HG02571 (cell line): ENCODE results near the gene CISD3.
"Not testable (repeated sequence)": the region's sequence is repeated elsewhere in the genome, so short reads cannot be mapped to it uniquely, and the experiment has no call there.

Experiments used
- ATAC-seq: cut with Tn5 transposase; IDR thresholded peaks from one replicate; pipeline ENCODE4 v1.9.1; 2021; ENCODE audit warnings: mild to moderate bottlenecking, moderate library complexity; ENCODE audit not compliant: unreplicated experiment

Gene CISD3

DNA sequence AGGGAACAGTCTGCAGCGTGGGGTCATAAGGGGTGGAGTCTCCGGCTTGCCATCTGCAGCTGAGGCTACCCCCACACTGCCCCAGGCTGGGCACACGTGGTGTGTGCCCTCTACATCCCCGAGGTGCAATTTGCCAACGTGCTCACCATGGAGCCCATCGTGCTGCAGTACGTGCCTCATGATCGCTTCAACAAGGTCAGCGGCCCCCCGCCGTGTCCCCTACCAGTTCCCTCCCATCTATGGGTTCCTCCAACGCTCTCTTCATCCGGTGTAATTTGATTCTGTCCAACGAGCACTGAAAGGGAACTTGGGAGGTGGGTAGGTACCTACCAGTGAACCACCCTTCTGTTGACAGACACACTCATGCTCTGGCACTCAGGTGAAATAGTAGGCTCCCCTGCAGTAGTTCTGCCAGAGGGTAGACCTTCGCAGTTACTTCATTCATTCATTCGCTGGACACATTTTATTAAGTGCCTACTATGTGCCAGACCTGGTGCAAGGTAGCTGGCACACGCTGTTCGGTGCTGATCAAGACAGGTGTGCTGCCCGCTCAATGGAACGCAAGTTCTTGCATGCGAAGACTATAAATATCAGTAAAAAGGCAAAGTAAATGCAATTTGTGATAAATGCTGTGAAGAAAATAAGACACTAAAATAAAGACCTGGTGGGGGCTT is 22.3 kb upstream of the CISD3 start:
- ATAC-seq: no peak

DNA sequence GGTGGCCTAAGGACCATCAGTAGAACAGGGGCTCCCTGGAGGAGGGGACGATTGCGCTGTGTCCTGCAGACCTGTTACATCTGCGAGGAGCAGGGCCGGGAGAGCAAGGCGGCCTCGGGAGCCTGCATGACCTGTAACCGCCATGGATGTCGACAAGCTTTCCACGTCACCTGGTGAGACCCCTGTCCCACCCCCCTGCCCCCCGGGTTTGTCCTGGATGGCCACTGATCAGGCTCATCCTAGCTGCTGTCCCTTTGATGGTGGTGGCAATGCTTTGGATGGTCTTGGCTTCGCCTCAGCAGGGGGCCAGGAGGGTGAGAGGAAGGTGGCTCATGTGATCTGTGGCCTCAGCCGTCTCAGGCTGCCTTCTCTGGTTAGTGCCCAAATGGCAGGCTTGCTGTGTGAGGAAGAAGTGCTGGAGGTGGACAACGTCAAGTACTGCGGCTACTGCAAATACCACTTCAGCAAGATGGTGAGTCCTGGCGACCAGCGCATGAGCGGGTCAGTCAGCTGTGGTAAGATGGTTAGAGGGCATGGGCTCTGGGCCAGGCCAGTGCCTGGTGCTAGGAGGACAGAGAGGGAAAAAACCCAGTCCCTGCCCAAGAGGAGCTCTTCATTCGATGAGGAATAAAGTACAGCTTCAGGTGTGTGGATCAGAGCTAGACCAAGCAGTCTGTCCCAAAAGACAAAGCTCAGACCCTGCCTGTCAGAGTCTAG is 20.9 kb upstream of the CISD3 start:
- no peak for ATAC-seq

- ATAC-seq: no peak
Observed at GRCh38 chr17:38709864-38710603, 20.1 kb upstream of the CISD3 start.

DNA sequence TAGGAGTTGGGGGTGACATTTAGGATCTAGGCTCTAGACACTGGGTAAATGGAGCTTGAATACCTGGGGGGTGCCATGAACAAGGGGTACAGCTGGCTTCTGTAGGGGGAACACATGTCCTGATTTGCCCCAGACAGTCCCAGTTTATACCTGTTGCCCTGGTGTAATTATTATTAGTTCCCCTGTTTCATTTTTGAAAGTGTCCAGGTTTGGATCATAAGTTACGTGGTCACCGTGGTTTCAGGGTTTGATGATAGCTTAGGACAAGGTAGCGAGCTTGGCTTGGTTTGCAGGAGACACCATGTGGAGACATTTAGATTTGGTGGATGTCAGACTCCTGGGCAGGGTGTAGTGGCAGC is 19.6 kb upstream of the CISD3 start:
- no peak for ATAC-seq

GRCh38 chr17:38710985-38711384 is 19.2 kb upstream of the CISD3 start:
- no peak for ATAC-seq

- ATAC-seq: no peak
Observed at GRCh38 chr17:38711792-38712571, 18.2 kb upstream of the CISD3 start.

DNA sequence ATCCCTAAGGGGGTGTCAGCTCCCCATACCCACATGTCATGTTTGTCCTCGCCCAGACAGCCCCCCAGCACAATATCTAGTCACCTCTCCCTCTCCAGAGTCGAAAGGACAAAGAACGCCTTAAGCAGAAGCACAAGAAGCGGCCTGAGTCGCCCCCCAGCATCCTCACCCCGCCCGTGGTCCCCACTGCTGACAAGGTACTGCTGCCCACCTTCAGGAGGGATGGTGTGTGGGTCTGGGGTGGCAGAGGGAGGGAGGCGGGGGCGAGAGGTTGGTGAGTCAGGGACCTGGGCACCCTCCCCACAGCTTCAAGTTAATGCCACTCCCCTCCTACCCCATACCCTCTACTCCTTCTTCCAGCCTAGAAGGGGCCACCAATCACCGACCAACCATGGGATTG is 17.5 kb upstream of the CISD3 start:
- no peak for ATAC-seq

DNA sequence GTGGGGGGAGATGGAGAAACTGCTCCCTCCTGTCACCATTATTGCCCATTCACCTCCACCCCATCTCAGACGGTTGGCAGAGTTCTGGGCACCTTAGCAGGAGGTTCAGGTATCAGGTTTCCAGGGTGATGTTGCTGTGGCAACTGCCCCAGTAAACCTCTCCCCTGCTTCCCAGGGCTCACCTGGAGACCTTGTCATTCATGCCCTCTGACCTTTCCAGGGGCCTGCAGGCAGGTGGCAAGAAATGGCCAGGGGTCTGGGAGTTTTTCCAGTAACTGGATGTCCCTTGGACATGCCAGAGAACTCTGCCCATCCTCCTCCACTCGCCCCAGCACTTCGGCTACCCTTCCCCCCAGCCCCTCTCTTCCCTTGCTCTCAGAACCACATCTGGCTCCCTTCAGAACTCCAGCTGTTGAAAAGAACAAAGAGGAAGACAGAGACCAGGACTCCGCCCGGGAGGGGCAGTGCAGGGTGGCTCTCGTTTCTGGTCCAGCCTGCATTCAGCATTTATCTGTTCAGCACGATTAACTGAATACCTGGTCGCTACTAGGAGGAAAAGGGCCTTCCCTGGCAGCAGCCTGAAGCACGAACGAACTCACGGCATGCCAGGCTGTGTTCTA is 16.6 kb upstream of the CISD3 start:
- ATAC-seq: no peak

DNA sequence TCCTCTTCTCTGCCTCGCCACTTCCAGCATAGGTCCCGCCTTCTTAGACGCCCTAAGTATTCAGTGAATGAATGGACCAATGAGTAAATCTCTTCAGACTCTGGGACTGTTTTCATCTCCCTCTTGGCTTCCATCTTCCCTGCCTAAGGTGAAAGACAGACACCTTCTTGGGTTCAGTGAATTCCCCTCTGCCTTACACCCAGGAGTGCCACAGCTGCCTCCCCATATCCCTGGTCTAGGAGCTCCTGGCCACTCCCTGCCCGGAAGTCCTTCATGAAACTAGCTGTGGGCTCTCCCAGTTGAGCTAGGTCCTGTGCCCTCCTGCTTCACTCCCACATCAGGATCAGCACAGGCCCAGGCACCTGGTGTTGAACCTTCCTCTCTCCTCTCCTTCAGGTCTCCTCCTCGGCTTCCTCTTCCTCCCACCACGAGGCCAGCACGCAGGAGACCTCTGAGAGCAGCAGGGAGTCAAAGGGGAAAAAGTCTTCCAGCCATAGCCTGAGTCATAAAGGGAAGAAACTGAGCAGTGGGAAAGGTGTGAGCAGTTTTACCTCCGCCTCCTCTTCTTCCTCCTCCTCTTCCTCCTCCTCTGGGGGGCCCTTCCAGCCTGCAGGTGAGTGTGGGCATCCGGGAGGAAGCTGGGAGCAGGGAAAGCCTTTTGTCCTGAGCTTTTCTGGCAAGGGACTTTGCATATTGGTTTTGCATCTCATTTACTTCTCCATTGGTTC is 14.8 kb upstream of the CISD3 start:
- no peak for ATAC-seq

- no peak for ATAC-seq
Observed at GRCh38 chr17:38716368-38717005, 13.7 kb upstream of the CISD3 start.

- no peak for ATAC-seq
Observed at GRCh38 chr17:38717139-38717745, 12.9 kb upstream of the CISD3 start.

DNA sequence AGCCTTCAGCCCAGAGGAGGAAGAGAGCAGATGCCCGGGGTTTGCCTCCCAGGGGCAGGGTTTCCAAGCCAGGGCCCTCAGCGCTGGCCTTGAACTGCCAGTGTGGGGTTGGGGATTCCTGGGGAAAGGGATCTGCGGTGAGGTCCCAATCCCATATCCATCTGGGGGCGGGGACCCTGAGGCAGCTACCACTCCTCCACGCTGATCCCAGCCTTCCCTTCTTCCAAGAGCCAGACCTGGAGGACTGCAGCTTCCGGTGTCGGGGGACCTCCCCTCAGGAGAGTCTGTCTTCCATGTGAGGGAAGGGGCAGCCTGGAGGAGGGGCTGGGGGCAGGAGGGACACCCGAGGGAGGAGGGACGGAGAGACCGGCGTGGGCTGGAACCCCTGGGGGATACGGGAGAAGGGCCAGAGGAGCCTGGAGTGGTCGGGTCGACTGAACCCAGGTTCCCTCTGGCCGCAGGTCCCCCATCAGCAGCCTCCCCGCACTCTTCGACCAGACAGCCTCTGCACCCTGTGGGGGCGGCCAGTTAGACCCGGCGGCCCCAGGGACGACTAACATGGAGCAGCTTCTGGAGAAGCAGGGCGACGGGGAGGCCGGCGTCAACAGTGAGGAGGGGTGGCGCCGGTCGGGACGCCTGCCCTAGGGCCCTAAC is 10.7 kb upstream of the CISD3 start:
- ATAC-seq: no peak

DNA sequence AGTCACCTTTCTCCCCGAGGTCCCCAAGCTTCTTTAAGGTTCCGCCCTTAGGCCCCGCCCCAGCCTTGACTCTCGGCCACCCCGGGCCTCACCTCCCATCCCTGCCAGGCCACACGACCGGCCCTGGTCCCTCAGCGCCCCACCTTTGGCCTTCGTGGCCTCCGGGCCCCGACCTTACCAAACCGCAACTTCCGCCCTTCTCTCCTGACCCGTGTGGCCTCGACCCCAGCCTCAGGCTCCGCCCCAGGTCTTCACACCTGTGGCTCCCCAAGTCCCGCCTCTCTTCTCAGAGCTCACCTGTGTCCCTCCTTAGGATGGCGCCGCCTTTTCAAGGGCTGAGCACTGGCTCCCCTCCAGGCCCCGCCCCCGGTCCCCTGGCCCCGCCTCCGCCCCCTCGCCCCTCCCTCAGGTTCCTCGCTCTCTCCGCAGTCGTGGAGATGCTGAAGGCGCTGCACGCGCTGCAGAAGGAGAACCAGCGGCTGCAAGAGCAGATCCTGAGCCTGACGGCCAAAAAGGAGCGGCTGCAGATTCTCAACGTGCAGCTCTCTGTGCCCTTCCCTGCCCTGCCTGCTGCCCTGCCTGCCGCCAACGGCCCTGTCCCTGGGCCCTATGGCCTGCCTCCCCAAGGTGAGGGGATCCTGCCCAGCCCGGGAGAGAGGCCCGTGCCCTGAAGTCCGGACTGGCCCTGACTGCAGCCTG is 10.0 kb upstream of the CISD3 start:
- ATAC-seq: no peak

DNA sequence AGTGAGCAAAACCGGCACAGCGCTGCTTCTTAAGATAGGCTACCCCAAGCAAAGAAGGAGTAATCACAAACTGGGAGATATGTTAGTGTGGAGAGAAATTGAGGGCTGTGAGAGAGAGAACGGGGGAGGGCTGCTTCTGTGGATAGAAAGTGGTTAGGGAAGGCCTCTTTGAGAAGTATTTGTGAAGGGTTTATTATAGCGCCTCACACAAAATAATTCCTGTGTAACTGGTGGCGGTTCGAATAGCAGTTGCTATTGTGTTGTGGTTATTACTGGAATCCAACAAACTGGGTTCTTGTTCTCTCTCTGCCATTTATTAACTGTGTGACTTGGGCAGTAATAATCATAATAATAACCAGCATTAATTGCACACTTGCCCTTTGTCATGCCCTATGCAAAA is 9.2 kb upstream of the CISD3 start:
- ATAC-seq: no peak

DNA sequence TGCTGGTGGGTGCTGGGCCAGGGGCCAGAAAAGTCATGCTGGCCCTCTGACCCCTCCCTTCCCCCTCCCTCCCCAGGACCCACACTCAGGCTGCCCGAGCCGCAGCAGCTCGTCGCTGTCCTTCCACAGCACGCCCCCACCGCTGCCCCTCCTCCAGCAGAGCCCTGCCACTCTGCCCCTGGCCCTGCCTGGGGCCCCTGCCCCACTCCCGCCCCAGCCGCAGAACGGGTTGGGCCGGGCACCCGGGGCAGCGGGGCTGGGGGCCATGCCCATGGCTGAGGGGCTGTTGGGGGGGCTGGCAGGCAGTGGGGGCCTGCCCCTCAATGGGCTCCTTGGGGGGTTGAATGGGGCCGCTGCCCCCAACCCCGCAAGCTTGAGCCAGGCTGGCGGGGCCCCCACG is 8.3 kb upstream of the CISD3 start:
- ATAC-seq: no peak

- no peak for ATAC-seq
Observed at GRCh38 chr17:38724337-38724988, 5.7 kb upstream of the CISD3 start.

GRCh38 chr17:38725066-38725465 is 5.1 kb upstream of the CISD3 start:
- no peak for ATAC-seq

- ATAC-seq: not testable (repeated sequence)
Observed at GRCh38 chr17:38726145-38726544, 4.0 kb upstream of the CISD3 start.
